Testis (tissue), 3 donors: ENCODE results near the gene UBC. TPM values are rescaled to one million over a fixed set of nuclear protein-coding genes. Genes with fewer than 3 reads are reported as not detected.

Experiments
- DNase-seq: peaks from one replicate; pipeline ENCODE4 v3.0.0-alpha.2; 2019
- H3K27ac ChIP-seq, 2 donors: fragments of 200-600 bp; sonication (generic); one replicate each; pipeline ENCODE4 v1.5.1; 2019
- H3K27me3 ChIP-seq: fragments of 200-600 bp; sonication (generic); one replicate; pipeline ENCODE4 v1.5.1; 2019
- H3K36me3 ChIP-seq: fragments of 200-600 bp; sonication (generic); one replicate; pipeline ENCODE4 v1.5.1; 2017; ENCODE audit warnings: low read depth; ENCODE audit errors: missing control alignments
- H3K4me1 ChIP-seq: fragments of 200-600 bp; sonication (generic); one replicate; pipeline ENCODE4 v1.5.1; 2019
- H3K4me3 ChIP-seq, 2 donors: fragments of 200-600 bp; sonication (generic); one replicate each; pipeline ENCODE4 v1.5.1; 2017 to 2019
- H3K9me3 ChIP-seq: fragments of 200-600 bp; sonication (generic); one replicate; pipeline ENCODE4 v1.5.1; 2017
- POLR2A ChIP-seq: fragments of 450-650 bp; IDR thresholded peaks from one replicate; pipeline ENCODE4 v1.6.1; 2017; ENCODE audit warnings: antibody characterized with exemption, mild to moderate bottlenecking, moderate library complexity
- WGBS, 2 donors: methylation state at CpG; one replicate each; pipeline ENCODE4 v1.1.5; 2018; 5-methylcytosine and 5-hydroxymethylcytosine counted together
- intact Hi-C: fragments of 100-400 bp; cut with DNase I; formaldehyde crosslinking; loops from one replicate; pipeline ENCODE4 v1.15.1; 2023; ENCODE audit warnings: low total_unique reads
- polyA plus RNA-seq: library from polyadenylated mRNA; stranded (reverse); fragments of 350-450 nt; fragmentation: Illumina TruSeq; extraction: RNeasy Lipid Tissue Mini Kit (QIAGEN cat#74804); gene quantifications from one replicate; pipeline ENCODE4 v1.2.3, GENCODE V29; 2014; ENCODE audit warnings: low read depth, low replicate concordance; ENCODE audit not compliant: insufficient read depth
- total RNA-seq, 2 donors: library from RNA; depleted of rRNA; stranded (reverse); fragments of >200 nt; gene quantifications; one replicate each; pipeline ENCODE4 v1.2.3, GENCODE V29; 2016
- TF ChIP-seq, protein P1 (sequence below), 3 experiments: fragments of 450-650 bp in 2 of 3; fragments of 200-600 bp in 1 of 3; sonication (generic) in 1 of 3; IDR thresholded peaks; one replicate each; pipeline ENCODE4 v1.5.1; 2016 to 2019; ENCODE audit warnings: antibody characterized with exemption in 3 of 3, mild to moderate bottlenecking in 2 of 3, moderate library complexity in 1 of 3

UBC gene
- total and polyA plus RNA-seq, 3 donors from 2014 or later, result 1,262 to 2,678 (median 1,458) TPM

DNA sequence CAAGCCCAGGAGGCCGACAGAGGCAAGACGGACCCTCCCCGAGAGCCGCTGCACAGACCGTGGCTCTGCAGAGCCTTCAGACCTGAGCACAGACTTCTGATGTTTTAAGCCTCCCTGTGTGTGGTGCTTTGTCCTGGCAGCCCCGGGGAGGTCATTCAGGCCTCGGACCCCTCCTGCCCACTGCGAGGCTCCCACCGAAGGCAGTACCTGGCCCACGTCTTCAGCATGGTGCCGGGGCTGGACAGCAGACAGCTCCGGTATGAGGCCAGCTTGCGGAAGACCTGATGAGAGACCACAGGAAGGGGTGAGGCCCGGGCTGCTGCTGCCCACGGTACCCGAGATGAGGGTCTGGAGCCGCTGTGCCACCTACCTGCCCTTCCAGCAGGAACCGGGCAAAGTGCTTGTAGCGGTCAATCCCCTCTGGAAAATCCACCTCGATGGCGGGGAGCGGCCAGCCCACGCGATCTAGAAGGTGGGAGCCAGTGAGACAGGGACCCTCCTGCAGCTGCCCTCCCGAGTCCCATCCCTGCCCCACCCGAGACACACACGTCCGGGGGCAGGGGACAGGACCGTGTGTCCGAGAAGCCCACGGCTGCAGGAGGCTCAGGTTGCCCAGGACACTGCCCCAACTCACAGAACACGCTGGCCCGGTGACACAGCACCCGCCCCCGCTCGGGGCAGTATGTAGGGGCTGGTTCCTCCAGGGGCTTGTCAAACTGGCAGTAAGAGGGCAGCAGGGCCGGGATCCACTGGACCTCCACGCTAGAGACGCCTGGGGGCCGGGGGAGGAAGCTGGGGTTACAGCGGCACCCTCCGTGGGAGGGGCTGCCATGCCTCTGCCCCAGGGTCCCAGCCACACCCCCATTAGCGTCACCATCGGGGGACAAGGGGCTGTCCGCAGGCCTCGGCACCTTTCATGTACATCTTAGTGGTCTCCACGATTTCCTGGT, 35.6 kb upstream of the UBC start:
- H3K36me3 ChIP-seq, result no peaks in the 10 kb centered on the region
- 95 to 96% methylated on average over 20 to 47 of the region's 47 CpGs for WGBS, 2 donors
- intact Hi-C loops, result no loop called here
- H3K9me3 ChIP-seq, result no peaks in the 10 kb centered on the region
- H3K27me3 ChIP-seq, result no peaks in the 10 kb centered on the region
- H3K4me3 ChIP-seq, result no peak overlapping the region
- no peak overlapping the region for H3K27ac ChIP-seq
- no peaks in the 10 kb centered on the region for H3K4me1 ChIP-seq
- DNase-seq, result no peak
- no peak for TF ChIP-seq POLR2A
- TF ChIP-seq, protein P1, sequence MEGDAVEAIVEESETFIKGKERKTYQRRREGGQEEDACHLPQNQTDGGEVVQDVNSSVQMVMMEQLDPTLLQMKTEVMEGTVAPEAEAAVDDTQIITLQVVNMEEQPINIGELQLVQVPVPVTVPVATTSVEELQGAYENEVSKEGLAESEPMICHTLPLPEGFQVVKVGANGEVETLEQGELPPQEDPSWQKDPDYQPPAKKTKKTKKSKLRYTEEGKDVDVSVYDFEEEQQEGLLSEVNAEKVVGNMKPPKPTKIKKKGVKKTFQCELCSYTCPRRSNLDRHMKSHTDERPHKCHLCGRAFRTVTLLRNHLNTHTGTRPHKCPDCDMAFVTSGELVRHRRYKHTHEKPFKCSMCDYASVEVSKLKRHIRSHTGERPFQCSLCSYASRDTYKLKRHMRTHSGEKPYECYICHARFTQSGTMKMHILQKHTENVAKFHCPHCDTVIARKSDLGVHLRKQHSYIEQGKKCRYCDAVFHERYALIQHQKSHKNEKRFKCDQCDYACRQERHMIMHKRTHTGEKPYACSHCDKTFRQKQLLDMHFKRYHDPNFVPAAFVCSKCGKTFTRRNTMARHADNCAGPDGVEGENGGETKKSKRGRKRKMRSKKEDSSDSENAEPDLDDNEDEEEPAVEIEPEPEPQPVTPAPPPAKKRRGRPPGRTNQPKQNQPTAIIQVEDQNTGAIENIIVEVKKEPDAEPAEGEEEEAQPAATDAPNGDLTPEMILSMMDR (IDR thresholded peaks at IDR 0.05), result no peak

- DNase-seq, result no peak
- H3K4me1 ChIP-seq, result no peaks in the 10 kb centered on the region
- no peaks in the 10 kb centered on the region for H3K9me3 ChIP-seq
- no peak for TF ChIP-seq POLR2A
- TF ChIP-seq, protein P1 (IDR thresholded peaks at IDR 0.05), result no peak
- 92 to 95% methylated on average over 11 to 12 of the region's 12 CpGs for WGBS, 2 donors
- no peak overlapping the region for H3K4me3 ChIP-seq
- no peaks in the 10 kb centered on the region for H3K36me3 ChIP-seq
- H3K27ac ChIP-seq, result no peak overlapping the region
- no peaks in the 10 kb centered on the region for H3K27me3 ChIP-seq
- intact Hi-C loops, result no loop called here
Observed at GRCh38 chr12:124949066-124949465, 34.6 kb upstream of the UBC start.

DNA sequence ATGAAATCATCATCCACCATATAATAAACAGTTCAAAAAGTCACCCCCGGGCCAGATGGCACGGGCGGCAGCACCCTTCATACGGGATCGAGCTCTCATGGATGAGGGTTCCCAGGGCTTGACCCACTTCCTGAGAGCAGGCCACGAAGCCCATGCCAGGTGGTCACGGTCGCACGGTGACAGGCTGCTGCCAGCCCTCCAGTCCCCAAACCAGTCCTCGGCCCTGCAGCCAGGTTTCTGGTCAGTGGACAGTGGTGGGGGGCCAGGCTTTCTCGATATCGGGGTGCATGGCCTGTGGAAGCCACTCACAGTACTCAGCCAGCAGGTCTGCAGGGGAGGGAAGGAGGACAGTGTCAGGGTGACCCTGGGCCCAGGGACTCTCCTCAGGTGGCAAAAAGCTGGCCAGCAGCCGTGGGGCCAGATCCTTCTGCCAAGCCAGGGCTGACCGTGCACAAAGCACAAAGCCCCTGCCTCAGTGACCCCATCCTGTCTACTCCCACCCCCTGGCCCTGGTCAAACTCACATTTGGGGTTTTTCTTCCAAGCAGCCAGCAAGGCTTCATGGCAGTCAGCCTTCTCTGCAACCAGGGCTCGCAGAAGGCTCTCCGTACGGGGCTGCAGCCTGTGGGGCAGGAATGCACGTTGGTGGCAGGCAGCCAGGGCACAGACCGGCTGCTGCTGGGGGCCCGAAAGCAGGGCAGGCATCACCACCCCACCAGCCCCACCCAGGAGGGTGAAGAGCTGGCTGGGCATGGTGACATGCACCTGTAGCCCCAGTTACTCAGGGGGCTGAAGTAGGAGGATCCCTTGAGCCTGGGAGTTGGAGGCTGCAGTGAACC, 33.3 kb upstream of the UBC start:
- intact Hi-C loops, result no loop called here
- no peak for DNase-seq
- no peak overlapping the region for H3K27ac ChIP-seq
- WGBS, 2 donors, result 82 to 91% methylated on average over 11 to 20 of the region's 20 CpGs
- H3K9me3 ChIP-seq, result no peaks in the 10 kb centered on the region
- H3K36me3 ChIP-seq, result no peaks in the 10 kb centered on the region
- no peak overlapping the region for H3K4me3 ChIP-seq
- H3K27me3 ChIP-seq, result no peaks in the 10 kb centered on the region
- H3K4me1 ChIP-seq, result no peaks in the 10 kb centered on the region
- no peak for TF ChIP-seq POLR2A
- TF ChIP-seq, protein P1 (IDR thresholded peaks at IDR 0.05), result no peak

DNA sequence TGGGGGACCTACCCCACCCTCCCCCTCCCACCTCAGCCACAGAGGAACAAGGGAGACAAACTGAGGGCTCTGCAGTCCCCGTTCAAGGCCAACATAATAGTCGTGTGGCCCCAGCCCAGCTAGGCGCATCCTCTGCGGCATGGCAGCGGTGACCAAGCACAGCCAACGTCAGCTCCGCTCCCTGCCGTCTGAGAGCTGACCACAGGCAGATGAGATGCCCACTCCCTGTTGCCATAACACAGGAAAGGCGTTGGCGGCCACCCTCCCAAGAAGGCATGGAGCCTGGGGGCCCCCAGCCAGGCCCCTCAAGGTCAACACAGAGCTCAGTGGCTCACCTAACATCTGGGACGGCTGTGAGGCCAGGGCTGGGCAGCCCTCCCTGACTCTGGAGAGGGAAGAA, 32.6 kb upstream of the UBC start:
- Histone ChIP-seq H3K4me1 (no peaks in the 10 kb centered on the region), H3K27me3 (no peaks in the 10 kb centered on the region), H3K4me3 (no peak overlapping the region), H3K9me3 (no peaks in the 10 kb centered on the region), H3K36me3 (no peaks in the 10 kb centered on the region), H3K27ac (no peak overlapping the region)
- intact Hi-C loops, result no loop called here
- no peak for DNase-seq
- TF ChIP-seq, protein P1 (IDR thresholded peaks at IDR 0.05), result no peak
- no peak for TF ChIP-seq POLR2A
- WGBS, 2 donors, result 90 to 93% methylated on average over 5 to 9 of the region's 11 CpGs
